Measurements from ENCODE around the gene ACTN2.

DNA sequence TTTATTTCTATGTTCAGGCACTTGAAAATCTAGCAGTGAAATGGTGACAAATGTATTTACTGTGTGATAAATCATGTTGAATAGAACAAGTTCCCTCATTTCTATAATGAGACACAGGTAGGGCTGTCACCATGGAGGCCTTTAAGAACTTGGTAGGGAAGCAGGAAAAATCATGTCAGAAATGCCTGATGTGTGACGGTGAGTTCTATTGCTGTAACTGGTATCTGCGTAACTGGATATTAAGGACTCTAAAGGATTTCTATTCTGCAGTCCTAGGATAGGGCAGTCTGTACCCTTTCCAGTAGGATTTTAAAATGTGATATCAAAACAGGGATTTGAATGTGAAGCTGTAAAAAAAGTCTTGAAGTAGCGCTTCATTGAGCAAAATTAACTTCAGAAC lies 15.5 kb downstream of the ACTN2 start:
- TF ChIP-seq CTCF (IDR thresholded peaks at IDR 0.05; ENCODE audit: poor library complexity) (no peak), EZH2 (IDR thresholded peaks at IDR 0.05; ENCODE audit: borderline replicate concordance) (no peak)

Measured in hepatocyte (in vitro differentiated cells).